ENCODE data around the gene SPDYE17.
"Not testable (repeated sequence)": the region's sequence is repeated elsewhere in the genome, so short reads cannot be mapped to it uniquely, and the experiment has no call there.

SPDYE17 gene

DNA sequence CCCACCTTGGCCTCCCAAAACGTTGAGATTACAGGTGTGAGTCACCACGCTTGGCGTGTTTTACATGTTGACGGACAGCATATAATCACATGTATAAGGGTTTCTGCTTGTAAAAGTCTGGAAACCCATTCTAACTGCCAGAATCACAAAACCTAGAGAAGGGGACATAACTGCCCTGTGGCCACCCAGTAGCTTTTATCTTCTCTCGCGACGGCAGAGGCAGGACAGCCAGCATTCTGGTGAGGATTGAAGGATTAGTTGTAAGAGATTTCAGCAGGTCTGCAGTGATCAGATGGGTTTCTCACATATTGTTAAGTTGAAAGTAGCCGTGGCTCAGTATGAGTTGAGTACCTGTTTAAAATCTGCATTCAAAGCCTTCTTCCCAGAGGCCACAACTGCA, 59.8 kb downstream of the SPDYE17 start:
- DNase-seq (ENCODE audit: low read depth, low spot score): not testable (repeated sequence)

All from iPS DF 19.7 (cell line).